ENCODE data around the gene VPS50.

The VPS50 gene

GRCh38 chr7:93231799-93232672 lies at the start of gene VPS50:
Gene VPS50, plus strand, starts transcription at chr7:93232366. Its CDS starts 102 bp downstream, at chr7:93232468.
- peak; percentile 84 for DNase-seq

- no peak for DNase-seq
These were observed 46.7 kb upstream of the VPS50 start for GRCh38 chr7:93185303-93186027.

- no peak for DNase-seq
These were observed 43.1 kb upstream of the VPS50 start for GRCh38 chr7:93188870-93189634.

- no peak for DNase-seq
These were observed 37.8 kb upstream of the VPS50 start for GRCh38 chr7:93194386-93194785.

GRCh38 chr7:93196336-93196735 lies 35.8 kb upstream of the VPS50 start:
- DNase-seq, result no peak

GRCh38 chr7:93198472-93198871 lies 33.7 kb upstream of the VPS50 start:
- no peak for DNase-seq

GRCh38 chr7:93202594-93203250 lies 29.4 kb upstream of the VPS50 start:
- no peak for DNase-seq

GRCh38 chr7:93203496-93203895 lies 28.7 kb upstream of the VPS50 start:
- no peak for DNase-seq

- no peak for DNase-seq
These were observed 27.1 kb upstream of the VPS50 start for GRCh38 chr7:93205046-93205445.

GRCh38 chr7:93211228-93211818 lies 20.8 kb upstream of the VPS50 start:
- no peak for DNase-seq

- DNase-seq, result no peak
These were observed 19.3 kb upstream of the VPS50 start for GRCh38 chr7:93212881-93213280.

- no peak for DNase-seq
These were observed 13.0 kb upstream of the VPS50 start for GRCh38 chr7:93218997-93219827.

- DNase-seq, result no peak
These were observed 12.3 kb upstream of the VPS50 start for GRCh38 chr7:93219868-93220267.

- DNase-seq, result no peak
These were observed 5.9 kb upstream of the VPS50 start, which contains the start of gene HEPACAM2 for GRCh38 chr7:93226310-93226709. Gene HEPACAM2, minus strand, starts transcription at chr7:93226469.

- DNase-seq, result no peak
These were observed 3.9 kb upstream of the VPS50 start for GRCh38 chr7:93228302-93228701.

GRCh38 chr7:93231259-93231658 lies 907 bp upstream of the VPS50 start:
- DNase-seq, result no peak

GRCh38 chr7:93232673-93233018 lies 480 bp downstream of the VPS50 start:
- DNase-seq, result no peak

- no peak for DNase-seq
These were observed 3.4 kb downstream of the VPS50 start for GRCh38 chr7:93235541-93235940.

GRCh38 chr7:93238131-93238530 lies 6.0 kb downstream of the VPS50 start:
- DNase-seq, result no peak

GRCh38 chr7:93238748-93239147 lies 6.6 kb downstream of the VPS50 start:
- no peak for DNase-seq

GRCh38 chr7:93239824-93240223 lies 7.7 kb downstream of the VPS50 start:
- DNase-seq, result no peak

GRCh38 chr7:93242106-93242505 lies 9.9 kb downstream of the VPS50 start:
- no peak for DNase-seq

All from activated CD4-positive, CD25-positive, alpha-beta regulatory T cell treated with anti-CD3 and anti-CD28 coated beads, Interleukin-2, amount 50 U/mL, for 72 hours (primary cell).